Stimulated activated CD8-positive, alpha-beta memory T cell treated with anti-CD3 and anti-CD28 coated beads, Interleukin-15, amount 100 ng/mL, for 24 hours (primary cell): ENCODE results near the gene ZNF584.
"Not testable (repeated sequence)": the region's sequence is repeated elsewhere in the genome, so short reads cannot be mapped to it uniquely, and the experiment has no call there.

Experiments used
- DNase-seq: peaks from one replicate; pipeline ENCODE4 v3.0.0-alpha.2; 2020; ENCODE audit warnings: low read depth

Gene ZNF584

DNA sequence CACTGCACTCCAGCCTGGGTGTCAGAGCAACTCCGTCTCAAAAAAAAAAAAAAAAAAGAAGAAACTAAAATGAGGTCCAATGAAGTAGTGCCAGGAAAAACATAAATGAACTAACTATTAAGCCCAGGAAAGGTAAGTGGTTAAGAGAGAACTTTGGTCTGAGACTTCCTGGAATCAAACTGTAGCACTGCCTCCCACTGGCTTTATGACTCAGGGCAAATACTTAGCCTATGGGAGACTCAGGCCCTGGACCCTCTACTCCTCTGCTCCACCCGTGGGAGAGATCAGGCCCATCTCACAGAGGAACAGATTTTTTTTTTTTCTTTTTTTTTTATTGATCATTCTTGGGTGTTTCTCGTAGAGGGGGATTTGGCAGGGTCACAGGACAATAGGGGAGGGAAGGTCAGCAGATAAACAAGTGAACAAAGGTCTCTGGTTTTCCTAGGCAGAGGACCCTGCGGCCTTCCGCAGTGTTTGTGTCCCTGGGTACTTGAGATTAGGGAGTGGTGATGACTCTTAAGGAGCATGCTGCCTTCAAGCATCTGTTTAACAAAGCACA is 4.5 kb upstream of the ZNF584 start:
- DNase-seq, result not testable (repeated sequence)

DNA sequence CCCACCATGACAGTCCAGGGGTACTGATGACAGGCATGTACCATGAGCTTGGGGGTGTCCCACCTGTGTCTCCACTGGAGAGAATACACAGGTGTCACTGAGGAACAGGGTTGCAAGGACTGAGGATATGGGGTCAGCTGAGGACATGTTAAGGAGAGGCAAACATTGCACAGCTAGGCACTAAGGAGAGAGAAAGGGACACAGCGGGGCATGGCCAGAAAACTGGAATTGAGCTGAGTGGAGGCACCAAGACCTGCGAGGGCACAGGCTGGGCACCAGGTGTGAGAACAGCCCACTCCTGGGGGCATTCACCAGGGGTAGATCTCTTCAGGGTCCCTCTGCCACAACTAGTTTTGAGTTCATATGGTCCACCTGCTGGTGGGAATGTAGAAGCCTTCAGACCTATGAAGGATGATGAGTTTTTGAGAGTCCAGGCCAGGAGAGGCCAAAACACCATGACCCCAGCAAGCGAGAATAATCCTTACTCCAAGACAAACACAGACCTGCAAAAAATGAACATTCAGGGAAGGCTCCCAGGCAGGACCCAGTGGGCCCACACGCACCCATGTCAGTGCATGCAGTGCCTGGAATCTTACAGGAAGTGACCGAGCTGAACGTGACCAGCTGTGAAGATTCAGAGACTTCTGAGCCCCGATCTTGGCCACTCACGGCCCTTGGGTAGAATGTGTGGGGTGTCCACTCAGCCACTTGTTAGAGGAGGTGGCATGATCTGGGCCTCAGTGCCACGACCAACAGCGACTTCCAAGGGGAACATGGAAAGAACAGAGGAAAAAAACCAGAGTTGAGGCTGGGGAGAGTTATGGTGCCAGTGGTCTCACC is 1.4 kb upstream of the ZNF584 start:
- DNase-seq, result no peak

DNA sequence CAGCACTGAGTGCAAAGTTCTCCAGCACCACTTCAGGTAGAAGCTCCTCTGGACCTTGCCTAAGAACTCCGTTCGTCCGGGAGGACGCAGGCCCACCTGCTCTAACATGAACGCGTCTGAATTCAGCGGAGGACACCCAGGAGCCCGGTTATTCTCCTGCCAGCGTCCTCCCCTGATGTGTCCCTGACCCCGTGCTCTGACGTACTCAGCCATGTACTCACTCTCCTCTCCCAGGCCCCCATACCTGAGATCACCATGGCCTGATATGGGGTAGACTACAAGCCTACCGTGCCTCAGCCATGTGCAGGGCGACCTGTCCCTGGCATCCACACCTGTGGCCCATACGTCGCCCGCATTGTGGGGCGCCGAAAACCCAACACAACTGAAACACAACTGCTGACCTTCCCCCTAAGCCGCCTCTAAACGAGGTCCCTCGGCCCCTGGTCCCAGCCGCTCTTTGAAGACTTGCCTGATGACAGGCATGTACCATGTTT is 744 bp upstream of the ZNF584 start:
- no peak for DNase-seq

DNA sequence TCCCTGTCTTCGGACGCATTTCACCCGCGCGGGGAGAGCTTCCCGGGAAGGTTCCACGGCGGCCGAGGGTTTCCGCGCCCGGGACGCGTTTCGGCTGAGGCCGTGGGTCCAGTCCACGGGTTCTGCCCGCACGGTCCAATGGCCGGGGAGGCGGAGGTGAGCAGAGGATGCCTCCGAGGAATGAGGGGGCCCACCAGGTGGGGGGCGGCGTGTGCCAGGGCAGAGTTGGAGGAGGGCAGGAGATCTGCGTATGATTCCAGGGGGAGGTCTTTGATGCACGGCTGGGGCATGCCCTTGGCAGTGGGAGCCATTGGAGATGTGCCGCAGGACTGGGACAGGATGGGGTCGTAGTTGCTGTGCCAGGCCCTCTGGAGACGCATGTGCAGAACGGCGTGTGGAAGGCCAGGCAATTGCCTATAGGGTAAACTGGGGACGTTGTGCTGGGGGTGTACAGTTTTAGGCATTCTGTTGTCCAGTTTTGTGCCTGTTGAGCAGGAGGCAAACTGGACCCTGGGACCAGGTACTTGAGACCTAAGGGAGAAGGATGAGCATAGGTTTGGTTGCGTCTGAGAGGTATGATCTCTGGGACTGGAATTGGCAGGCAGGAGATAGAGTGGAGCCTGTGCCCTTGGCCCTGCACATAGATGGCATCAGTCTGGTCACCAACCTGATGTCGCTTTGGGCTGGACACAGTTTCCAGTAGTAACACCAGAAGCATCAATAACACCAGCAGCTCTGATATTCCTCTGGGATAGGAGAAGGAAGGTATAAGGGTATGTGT is 751 bp downstream of the ZNF584 start:
- no peak for DNase-seq

DNA sequence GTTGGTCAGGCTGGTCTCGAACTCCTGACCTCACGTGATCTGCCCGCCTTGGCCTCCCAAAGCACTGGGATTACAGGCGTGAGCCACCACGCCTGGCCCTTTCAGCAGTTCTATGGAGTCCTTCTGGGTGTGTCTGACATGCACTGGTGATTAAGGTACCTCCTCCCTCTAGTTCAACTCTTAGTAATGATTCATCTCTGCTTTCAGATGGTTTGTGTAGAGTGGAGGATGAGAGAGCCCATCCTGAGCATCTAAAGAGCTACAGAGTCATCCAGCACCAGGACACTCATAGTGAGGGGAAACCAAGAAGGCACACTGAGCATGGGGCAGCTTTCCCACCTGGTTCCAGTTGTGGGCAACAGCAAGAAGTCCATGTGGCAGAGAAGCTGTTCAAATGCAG is 8.2 kb downstream of the ZNF584 start:
- DNase-seq, result no peak

DNA sequence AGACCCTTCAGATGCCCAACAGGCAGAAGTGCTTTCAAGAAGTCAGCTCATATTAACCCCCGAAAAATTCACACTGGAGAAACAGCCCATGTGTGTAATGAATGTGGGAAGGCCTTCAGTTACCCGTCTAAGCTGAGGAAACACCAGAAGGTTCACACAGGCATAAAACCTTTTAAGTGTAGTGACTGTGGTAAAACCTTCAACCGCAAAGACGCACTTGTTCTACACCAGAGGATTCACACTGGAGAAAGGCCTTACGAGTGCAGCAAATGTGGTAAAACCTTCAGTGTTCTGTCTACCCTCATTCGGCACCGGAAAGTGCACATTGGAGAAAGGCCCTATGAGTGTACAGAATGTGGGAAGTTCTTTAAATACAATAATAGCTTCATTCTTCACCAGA is 8.6 kb downstream of the ZNF584 start:
- no peak for DNase-seq

DNA sequence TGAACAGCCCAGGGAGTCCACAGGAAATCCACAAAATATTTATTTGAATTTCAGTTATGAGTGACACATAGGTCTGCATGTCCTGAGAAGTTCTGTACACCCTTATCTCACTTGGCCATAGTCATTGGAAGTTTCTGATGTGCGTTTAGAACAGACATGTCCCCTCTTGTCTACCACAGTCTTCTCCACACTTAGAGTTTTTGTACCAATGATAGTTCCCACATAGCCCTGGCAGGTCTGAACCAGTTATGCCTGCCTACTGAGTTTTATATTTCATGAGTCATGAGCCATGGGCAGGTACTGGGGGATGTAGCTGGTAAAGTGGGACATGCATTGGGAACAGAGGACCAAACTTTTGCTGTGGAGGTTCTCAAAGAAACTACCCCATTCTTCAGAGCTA is 20.2 kb downstream of the ZNF584 start:
- no peak for DNase-seq

DNA sequence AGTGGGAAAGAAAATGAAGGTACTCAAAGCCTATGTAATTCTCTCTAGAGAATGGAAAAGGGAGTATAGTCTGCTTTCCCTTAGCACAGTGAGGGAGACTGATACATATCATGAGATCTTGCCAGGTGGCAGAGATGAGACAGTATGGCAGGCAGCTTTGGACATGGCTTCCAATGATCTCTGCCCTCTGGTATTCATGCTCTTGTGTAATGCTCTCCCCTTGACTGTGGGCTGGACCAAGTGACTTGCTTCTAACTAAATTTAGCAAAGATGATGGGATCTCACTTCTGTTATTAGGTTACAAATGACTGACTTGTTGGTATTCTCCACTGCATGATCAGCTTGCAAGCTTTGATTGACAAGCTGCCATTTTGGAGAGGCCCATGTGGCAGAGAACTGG is 21.3 kb downstream of the ZNF584 start:
- no peak for DNase-seq

DNA sequence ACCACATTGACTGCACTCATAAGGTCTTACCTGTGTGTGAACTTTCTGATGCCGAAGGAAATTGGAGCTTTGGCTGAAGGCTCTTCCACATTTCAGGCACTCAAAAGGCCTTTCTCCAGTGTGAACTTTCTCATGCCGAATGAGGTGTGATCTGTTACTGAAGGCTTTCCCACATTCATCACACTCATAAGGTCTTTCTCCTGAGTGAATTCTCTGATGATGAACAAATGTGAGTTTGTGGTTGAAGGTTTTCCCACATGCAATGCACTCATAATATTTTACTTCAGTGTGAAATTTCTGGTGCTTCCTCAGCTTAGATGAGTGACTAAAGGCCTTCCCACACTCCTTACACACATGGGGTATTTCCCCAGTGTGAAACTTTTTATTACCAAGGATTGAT is 25.8 kb downstream of the ZNF584 start:
- no peak for DNase-seq

DNA sequence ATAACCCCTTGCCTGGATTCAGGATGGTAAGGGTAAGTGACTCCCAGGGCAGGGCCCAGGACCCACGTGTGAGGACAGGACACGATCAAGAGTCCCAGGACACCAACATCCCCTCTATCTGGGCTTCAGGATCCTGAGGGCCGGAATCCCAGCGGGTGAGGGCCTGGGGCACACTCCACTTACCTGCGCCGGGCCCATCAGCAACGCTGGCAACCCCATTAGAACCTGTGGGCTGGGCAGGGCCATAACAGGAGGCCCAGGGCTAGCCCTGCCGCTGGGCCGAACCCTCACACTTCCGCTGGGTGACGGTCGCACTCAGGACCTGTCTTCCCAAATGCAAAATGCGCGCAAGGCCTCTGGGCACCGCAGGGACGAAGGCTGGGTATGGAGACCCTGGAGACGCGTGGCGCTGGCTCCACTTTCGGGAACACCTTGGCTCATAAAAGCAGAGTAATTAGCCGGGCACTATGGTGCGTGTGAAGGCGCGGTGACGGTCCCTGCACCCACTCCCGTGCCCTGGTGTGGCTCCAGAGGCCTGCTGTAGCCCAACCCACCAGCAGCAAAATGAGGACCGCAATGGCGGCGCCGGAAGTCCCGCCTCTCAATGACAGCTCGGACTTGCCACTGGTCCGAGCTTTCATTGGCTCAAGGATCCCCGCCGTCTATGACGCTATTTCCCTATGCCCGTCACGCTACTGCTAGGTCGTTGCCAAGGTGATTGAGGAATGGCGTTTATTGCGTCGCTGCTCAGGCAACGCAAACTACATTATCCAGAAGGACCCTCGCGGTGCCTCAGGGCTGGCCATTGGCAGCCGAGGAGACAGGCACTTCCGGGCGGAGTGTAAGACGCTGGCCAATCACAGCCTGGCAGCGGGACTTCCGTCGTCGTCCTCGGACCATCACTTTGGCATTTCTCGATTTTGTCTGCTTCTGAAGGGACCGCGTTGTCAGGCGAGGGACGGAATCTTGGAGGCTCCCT is 31.4 kb downstream of the ZNF584 start, which contains the start of gene ZNF132:
TSS of gene ZNF132 (minus strand) at position 578 of the 979 bp plus-strand sequence. CDS start at position 246, 332 bp downstream.
- peak; percentile 65 for DNase-seq

DNA sequence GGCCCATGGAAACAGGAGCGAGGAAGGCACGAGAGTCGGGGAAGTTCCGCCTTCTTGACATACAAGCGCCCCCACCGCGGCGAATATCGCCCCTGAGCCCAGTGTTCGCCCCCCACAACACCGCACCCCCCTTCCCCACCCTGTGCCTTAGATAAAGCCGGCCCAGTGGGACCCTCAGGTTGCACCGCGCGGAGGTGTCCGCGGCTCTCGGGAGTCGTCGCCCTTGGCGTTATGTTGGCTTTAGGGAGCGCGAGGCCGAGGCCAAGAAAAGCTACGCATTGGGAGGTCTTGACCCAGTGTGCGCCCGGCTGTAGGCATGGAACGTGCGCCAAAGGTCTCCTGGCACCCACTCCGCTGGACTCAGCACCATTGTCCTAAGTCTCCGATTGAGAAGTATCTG is 32.1 kb downstream of the ZNF584 start:
- DNase-seq, result no peak

DNA sequence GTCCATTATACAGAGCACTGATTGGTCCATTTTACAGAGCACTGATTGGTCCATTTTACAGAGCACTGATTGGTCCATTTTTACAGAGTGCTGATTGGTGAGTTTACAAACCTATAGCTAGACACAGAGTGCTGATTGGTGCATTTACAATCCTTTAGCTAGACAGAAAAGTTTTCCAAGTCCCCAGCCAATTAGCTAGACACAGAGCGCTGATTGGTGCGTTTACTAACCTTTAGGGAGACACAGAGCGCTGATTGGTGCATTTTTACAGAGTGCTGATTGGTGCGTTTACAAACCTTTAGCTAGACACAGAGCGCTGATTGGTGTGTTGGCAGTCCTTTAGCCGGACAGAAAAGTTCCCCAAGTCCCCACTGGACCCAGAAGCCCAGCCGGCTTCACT is 34.5 kb downstream of the ZNF584 start:
- not testable (repeated sequence) for DNase-seq

DNA sequence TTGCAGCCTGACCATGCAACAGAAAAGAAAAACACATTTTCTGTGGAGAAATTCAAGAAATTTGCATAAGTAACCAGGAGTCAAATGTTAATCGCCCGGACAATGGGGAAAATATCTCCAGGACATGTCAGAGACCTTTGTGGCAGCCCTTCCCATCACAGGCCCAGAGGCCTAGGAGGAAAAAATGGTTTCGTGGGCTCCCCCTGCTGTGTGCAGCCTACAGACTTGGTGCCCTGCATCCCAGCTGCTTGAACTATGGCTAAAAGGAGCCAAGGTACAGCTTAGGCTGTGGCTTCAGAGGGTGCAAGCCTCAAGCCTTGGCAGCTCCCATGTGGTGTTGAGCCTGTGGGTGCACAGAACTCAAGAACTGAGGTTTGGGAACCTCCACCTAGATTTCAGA is 40.4 kb downstream of the ZNF584 start:
- DNase-seq, result not testable (repeated sequence)

DNA sequence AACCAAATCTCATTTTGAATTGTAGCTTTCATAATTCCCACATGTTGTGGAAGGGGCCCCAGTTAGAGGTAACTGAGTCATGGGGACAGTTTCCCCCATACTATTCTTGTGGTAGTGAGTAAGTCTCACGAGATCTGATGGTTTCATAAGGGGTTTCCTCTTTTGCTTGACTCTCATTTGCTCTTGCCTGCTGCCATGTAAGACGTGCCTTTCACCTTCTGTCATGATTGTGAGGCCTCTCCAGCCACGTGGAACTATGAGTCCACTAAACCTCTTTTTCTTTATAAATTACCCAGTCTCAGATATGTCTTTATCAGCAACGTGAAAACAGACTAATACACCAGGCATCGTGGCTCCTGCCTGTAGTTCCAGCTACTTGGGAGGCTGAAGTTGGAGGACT is 41.5 kb downstream of the ZNF584 start:
- DNase-seq, result not testable (repeated sequence)

DNA sequence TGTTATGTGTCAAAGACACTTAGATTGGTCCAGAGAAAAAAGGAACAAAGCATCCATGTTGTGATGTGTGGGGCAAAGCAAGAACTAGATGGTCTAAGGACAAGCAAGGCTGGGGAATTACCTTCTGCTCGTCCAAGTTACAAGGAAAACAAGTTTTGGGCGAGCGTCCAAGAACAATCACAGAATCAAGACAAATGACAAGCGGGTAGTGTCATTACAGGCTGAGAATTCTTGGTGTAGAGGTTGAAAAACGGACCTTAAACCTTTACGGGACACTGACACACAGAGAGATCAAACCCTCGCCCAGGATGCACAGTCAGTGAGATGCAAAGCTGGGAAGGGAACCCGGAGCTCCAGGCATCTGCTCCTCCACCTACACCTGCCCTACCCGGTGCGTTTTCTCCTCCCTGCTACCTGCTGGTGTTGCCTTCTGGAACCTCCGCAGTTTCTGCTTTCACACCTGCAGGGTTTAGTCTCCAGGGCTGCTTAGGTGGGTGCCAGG is 42.5 kb downstream of the ZNF584 start:
- no peak for DNase-seq

DNA sequence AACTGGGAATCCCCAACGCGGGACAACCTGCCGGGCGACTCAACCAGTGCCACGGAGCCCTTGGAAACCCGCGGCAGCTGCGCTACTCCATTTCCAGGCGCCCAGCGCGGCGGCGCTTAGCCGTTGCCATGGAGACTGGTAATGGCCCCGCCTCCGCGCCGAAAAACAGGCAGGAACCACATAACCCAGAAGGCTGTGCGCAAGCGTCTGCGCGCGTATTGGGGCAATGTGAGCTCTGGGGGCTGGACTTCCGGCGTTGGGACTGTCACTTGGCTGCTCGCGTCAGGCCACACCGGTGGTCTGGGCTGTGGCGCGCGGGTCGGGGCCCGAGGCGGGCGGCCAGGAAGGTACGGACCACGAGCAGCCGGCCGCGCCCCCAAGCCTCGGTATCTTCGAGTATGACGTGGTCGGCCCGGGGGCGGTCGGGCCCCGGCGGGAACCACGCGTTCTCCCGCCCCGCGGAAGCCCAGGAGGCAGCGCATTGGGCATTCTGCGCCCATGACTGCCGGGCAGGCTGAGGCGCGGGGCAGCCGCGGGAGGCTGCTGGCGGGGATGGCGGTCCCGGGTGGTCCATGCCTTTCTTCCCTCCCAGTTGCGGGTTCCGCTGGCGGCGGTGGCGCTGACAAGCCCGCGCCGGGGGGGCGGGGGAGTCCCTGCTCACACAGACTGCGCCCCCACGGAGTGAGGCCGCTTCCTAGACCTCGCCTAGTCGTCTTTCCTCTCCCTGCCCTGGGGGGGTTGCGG is 43.1 kb downstream of the ZNF584 start, which contains the start of gene ZNF324B:
TSS of gene ZNF324B (plus strand) at position 265 of the 744 bp plus-strand sequence. CDS start 2,080 bp downstream, outside the sequence.
- peak; percentile 87 for DNase-seq

DNA sequence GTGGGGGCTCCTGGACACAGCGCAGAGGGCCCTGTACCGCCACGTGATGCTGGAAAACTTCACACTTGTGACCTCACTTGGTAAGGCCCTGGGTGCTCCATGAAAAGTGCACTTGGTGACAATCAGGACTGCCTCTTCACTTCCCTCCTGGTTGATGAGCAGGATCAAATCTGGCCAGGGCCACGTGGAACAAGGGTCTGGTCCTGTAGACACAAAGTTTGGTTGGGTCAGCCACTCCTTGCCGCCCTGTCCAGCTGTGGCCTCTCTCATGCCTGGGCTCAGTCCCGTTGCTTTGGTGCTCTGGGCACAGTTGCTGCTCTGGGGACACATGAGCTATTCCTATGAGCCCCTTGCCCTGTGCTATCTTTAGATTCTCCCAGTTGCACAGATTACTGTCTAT is 45.3 kb downstream of the ZNF584 start:
- no peak for DNase-seq

DNA sequence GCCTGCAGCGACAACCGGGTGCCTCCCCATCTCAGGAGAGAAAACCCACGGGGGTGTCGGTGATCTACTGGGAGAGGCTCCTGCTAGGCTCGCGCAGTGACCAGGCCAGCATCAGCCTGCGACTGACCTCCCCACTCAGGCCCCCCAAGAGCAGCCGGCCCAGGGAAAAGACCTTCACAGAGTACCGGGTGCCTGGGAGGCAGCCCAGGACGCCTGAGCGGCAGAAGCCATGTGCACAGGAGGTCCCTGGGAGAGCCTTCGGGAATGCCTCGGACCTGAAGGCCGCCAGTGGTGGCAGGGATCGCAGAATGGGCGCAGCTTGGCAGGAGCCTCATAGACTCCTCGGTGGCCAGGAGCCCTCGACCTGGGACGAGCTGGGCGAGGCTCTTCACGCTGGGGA is 46.9 kb downstream of the ZNF584 start:
- no peak for DNase-seq

DNA sequence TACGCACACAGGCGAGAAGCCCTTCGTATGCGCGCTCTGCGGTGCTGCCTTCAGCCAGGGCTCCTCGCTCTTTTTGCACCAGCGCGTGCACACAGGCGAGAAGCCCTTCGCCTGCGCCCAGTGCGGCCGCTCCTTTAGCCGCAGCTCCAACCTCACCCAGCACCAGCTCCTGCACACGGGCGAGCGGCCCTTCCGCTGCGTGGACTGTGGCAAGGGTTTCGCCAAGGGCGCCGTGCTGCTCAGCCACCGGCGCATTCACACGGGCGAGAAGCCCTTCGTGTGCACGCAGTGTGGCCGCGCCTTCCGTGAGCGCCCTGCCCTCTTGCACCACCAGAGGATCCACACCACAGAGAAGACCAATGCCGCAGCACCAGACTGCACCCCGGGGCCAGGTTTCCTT is 47.7 kb downstream of the ZNF584 start:
- DNase-seq, result no peak

DNA sequence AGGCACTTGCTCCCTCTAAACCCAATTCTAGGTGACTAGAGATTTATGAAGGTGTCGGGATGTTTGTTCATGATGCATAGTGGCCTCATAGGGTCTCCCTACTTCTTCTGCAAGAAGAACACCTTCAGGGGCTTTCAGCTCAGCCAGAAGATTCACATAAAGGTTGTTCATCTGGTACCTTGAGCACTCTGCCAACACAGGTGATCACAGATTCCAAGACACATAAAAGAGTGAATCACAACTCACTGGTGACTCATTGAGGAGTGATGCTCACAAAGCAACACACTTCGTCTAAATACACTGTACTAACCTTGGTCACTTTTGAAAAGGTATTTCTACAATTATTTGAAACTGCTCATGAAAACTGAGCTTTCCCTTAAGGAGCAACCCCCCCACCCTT is 51.6 kb downstream of the ZNF584 start:
- no peak for DNase-seq
